Sigmoid colon (tissue), 7 donors: ENCODE results near the gene ZFAND2B. TPM values are rescaled to one million over a fixed set of nuclear protein-coding genes. Genes with fewer than 3 reads are reported as not detected.

ENCODE experiments used
- DNase-seq: peaks from one replicate; pipeline ENCODE4 v3.0.0-alpha.2; 2019
- H3K27ac ChIP-seq, 4 donors: fragments of 200-600 bp; sonication (generic); one replicate each; pipeline ENCODE4 v1.5.1; 2016 to 2019; ENCODE audit warnings: mild to moderate bottlenecking in 1 of 4
- H3K27me3 ChIP-seq, 3 donors: fragments of 200-600 bp; sonication (generic); one replicate each; pipeline ENCODE4 v1.5.1; 2019; ENCODE audit warnings: mild to moderate bottlenecking in 1 of 3
- H3K36me3 ChIP-seq, 4 donors: fragments of 200-600 bp; sonication (generic); one replicate each; pipeline ENCODE4 v1.5.1; 2016 to 2019
- H3K4me1 ChIP-seq, 4 donors: fragments of 200-600 bp; sonication (generic); one replicate each; pipeline ENCODE4 v1.5.1; 2017 to 2019
- H3K4me3 ChIP-seq, 4 donors: fragments of 200-600 bp; sonication (generic); one replicate each; pipeline ENCODE4 v1.5.1; 2017 to 2019; ENCODE audit warnings: mild to moderate bottlenecking in 2 of 4, moderate library complexity in 1 of 4
- H3K9me3 ChIP-seq, 4 donors: fragments of 200-600 bp in 3 of 4; sonication (generic) in 3 of 4; one replicate each; pipeline versions ENCODE4 v1.5.1 to v1.6.1; 2013 to 2019
- CTCF ChIP-seq, 4 experiments: fragments of 450-650 bp in 3 of 4; fragments of 200-600 bp in 1 of 4; IDR thresholded peaks; one replicate each; pipeline ENCODE4 v1.5.1; 2016 to 2019; ENCODE audit warnings: antibody characterized with exemption in 4 of 4, mild to moderate bottlenecking in 3 of 4, moderate library complexity in 2 of 4
- EP300 ChIP-seq, 4 donors: sonication (generic); formaldehyde crosslinking; IDR thresholded peaks; one replicate each; pipeline ENCODE4 v1.6.1; 2017; ENCODE audit warnings: antibody characterized with exemption in 4 of 4
- POLR2A ChIP-seq, 2 donors: fragments of 450-650 bp; IDR thresholded peaks; one replicate each; pipeline ENCODE4 v1.6.1; 2016; ENCODE audit warnings: antibody characterized with exemption in 2 of 2, mild to moderate bottlenecking in 2 of 2, moderate library complexity in 2 of 2
- POLR2AphosphoS5 ChIP-seq, 4 donors: sonication (generic); formaldehyde crosslinking; IDR thresholded peaks; one replicate each; pipeline ENCODE4 v1.6.1; 2017; ENCODE audit warnings: antibody characterized with exemption in 4 of 4
- WGBS, 2 donors: extraction: QIAGEN DNeasy Blood & Tissue Kit; methylation state at CpG; one replicate each; pipeline ENCODE4 v1.1.7; 2013; 5-methylcytosine and 5-hydroxymethylcytosine counted together
- intact Hi-C: fragments of 100-400 bp; cut with DNase I; formaldehyde crosslinking; loops from one replicate; pipeline ENCODE4 v1.15.1; 2023
- polyA plus RNA-seq, 3 donors: library from polyadenylated mRNA; stranded (reverse); fragments of 200-250 nt; gene quantifications; one replicate each; pipeline ENCODE4 v1.2.3, GENCODE V29; 2013
- total RNA-seq, 4 donors: library from RNA; depleted of rRNA; stranded (reverse); fragments of >200 nt; gene quantifications; one replicate each; pipeline ENCODE4 v1.1.0, GENCODE V29; 2016
- donor health status: healthy with polysubstance abuse.
- donor health status: Bipolar disorder and iron deficiency.
- donor health status: healthy.

The ZFAND2B gene
- total and polyA plus RNA-seq, 7 donors = 26.9 to 103 (median 52.4) TPM

GRCh38 chr2:219234331-219234730, 27.7 kb downstream of the ZFAND2B start:
- Histone ChIP-seq H3K4me1 (peaks cover 0 to 16% (median 13%) of the 10 kb centered on the region in 4 donors), H3K9me3 (no peaks in the 10 kb centered on the region), H3K27ac (no peak overlapping the region), H3K4me3 (no peak overlapping the region), H3K27me3 (no peaks in the 10 kb centered on the region), H3K36me3 (peaks cover 49 to 75% (median 55%) of the 10 kb centered on the region in 4 donors)
- no peak for TF ChIP-seq CTCF (IDR thresholded peaks at IDR 0.05)
- TF ChIP-seq POLR2AphosphoS5 (IDR thresholded peaks at IDR 0.05) = no peak
- TF ChIP-seq POLR2A (IDR thresholded peaks at IDR 0.05) = no peak
- no peak for TF ChIP-seq EP300 (IDR thresholded peaks at IDR 0.05)
- intact Hi-C loops = no loop called here
- WGBS, 2 donors = 76 to 95% methylated on average over 3 of the region's 3 CpGs
- no peak for DNase-seq

- DNase-seq = peak; percentile 81
- intact Hi-C loops = no loop called here
- H3K9me3 ChIP-seq = no peaks in the 10 kb centered on the region
- TF ChIP-seq POLR2A (IDR thresholded peaks at IDR 0.05) (no peak), EP300 (IDR thresholded peaks at IDR 0.05) (no peak), CTCF (IDR thresholded peaks at IDR 0.05) (no peak), POLR2AphosphoS5 (IDR thresholded peaks at IDR 0.05) (peak in 2 of 4 donors; percentile 61 to 65)
- WGBS, 2 donors = 26 to 49% methylated on average over 28 of the region's 28 CpGs
- H3K27me3 ChIP-seq = no peaks in the 10 kb centered on the region
- peaks cover 0 to 27% (median 24%) of the 10 kb centered on the region in 4 donors for H3K4me1 ChIP-seq
- H3K4me3 ChIP-seq = peak overlapping the region; percentile 11 to 42 (median 34)
- H3K27ac ChIP-seq = peak overlapping the region in 3 of 4 donors; percentile 49 to 87 (median 52)
- H3K36me3 ChIP-seq = peaks cover 0 to 37% (median 7%) of the 10 kb centered on the region in 4 donors
Measured at GRCh38 chr2:219243291-219243761, 36.7 kb downstream of the ZFAND2B start.

GRCh38 chr2:219244789-219245147, 38.2 kb downstream of the ZFAND2B start:
- peak overlapping the region; percentile 62 to 89 (median 74) for H3K4me3 ChIP-seq
- H3K27me3 ChIP-seq = no peaks in the 10 kb centered on the region
- 24 to 40% methylated on average over 6 of the region's 6 CpGs for WGBS, 2 donors
- H3K9me3 ChIP-seq = no peaks in the 10 kb centered on the region
- TF ChIP-seq EP300 (IDR thresholded peaks at IDR 0.05) = no peak
- no peak for TF ChIP-seq POLR2AphosphoS5 (IDR thresholded peaks at IDR 0.05)
- TF ChIP-seq POLR2A (IDR thresholded peaks at IDR 0.05) = no peak
- no peak for TF ChIP-seq CTCF (IDR thresholded peaks at IDR 0.05)
- DNase-seq = no peak
- H3K36me3 ChIP-seq = peaks cover 0 to 29% (median 8%) of the 10 kb centered on the region in 4 donors
- intact Hi-C loops = loop anchor here (2.0 kb wide), 1 partner anchor 14 kb away; no protein-coding TSS in a partner anchor
- H3K27ac ChIP-seq = peak overlapping the region; percentile 87 to 97 (median 92)
- peaks cover 0 to 41% (median 38%) of the 10 kb centered on the region in 4 donors for H3K4me1 ChIP-seq

- DNase-seq = peak; percentile 97
- Histone ChIP-seq H3K27ac (peak within 1 kb of the TSS; percentile 87 to 97 (median 92)), H3K27me3 (no peaks in the 10 kb centered on the region), H3K36me3 (peaks cover 0 to 26% (median 8%) of the 10 kb centered on the region in 4 donors), H3K4me1 (peaks cover 0 to 47% (median 44%) of the 10 kb centered on the region in 4 donors), H3K9me3 (no peaks in the 10 kb centered on the region), H3K4me3 (peak within 1 kb of the TSS; percentile 62 to 89 (median 74))
- WGBS, 2 donors = 1% methylated on average over 46 of the region's 46 CpGs
- intact Hi-C loops = loop anchor here (2.0 kb wide), 1 partner anchor 15 kb away; no protein-coding TSS in a partner anchor
- TF ChIP-seq POLR2AphosphoS5 (IDR thresholded peaks at IDR 0.05) (peak; percentile 91 to 97 (median 95)), POLR2A (IDR thresholded peaks at IDR 0.05) (peak; percentile 83), EP300 (IDR thresholded peaks at IDR 0.05) (peak in 1 of 4 donors; percentile 59), CTCF (IDR thresholded peaks at IDR 0.05) (no peak)
Measured at GRCh38 chr2:219245148-219245898, 38.7 kb downstream of the ZFAND2B start, which contains the start of the genes GLB1L and STK16. Gene GLB1L (minus strand): TSS chr2:219245444. CDS start chr2:219243573, 1,871 bp downstream. Gene STK16 (plus strand): TSS chr2:219245479. CDS start chr2:219246000, 521 bp downstream.
